Fibroblast of peridontal ligament (primary cell): ENCODE results near the gene PLA2G4C.

Source experiments
- DNase-seq: peaks from one replicate; pipeline ENCODE4 v3.0.0-alpha.2; 2010; ENCODE audit errors: extremely low read depth

Gene PLA2G4C

GRCh38 chr19:48053076-48053475, 57.5 kb downstream of the PLA2G4C start:
- DNase-seq: no peak

DNA sequence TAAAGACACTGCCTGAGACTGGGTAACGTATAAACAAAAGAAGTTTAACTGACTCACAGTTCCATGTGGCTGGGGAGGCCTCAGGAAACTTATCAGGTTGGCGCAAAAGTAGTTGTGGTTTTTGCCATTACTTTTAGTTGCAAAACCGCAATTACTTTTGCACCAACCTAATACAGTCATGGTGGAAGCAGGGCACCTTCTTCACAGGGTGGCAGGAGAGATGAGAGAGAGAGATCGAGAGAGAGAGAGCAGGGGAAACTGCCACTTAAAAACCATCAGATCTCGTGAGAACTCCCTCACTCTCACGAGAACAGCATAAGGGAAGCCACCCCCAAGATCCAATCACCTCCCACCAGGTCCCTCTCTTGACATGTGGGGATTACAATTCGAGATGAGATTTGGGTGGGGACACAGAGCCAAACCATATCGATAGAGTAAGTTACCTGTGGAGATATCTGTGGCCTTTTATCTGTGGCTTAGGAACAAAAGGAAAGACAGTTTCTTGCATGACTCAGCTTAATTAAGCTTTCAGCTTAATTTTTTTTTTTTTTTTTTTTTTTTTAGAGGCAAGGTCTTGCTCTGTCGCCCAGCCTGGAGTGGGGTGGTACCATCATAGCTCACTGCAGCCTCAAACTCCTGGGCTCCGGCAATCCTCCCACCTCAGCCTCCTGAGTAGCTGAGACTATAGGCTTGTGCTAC, 59.1 kb downstream of the PLA2G4C start:
- DNase-seq: no peak

DNA sequence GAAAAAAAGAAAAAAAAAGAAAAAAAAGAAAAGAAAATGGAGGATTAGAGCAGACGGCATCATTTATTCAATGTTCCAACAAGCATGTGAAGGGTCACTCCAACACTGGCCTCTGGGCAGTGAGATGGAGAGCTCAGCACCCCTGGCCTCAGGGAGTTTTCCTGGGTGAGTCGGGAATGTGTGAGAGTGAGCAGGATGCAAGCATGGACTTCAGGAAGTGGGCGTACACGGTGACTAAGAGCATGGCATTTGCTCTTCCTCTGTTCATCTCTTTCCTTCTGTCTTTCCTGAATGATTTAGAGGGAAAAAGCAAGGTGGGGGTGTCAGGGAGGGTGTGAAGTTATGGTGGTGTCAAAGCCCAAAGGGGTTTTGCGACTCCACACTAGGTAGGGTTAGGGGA, 66.1 kb downstream of the PLA2G4C start:
- DNase-seq: no peak

DNA sequence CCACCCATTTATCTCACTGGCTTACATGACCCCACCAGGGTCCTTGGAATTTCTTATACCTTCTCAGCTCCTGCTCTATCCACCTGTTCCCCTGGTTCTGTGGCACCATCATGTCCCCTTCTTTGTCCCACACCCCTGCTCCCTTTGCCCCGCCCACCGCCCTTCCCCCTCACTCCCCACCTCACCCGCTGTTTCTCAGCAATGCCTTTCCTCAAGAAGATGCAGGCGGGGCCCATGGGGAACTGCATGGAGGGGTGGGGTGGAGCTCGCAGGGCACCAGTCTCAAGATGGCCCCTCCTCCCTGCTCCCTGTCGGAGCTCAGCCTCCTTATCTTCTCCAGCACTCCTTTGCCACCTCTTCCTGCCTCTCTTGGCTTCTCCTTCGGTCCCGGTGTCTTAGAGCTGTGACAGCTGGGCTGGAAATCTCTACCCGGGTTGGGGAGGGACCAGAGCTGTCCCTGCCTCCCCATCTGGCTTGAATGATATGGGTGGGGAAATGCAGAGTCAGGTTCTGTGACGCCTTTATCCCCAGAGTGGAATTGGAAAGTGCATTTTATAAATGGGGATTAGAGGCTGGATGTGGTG, 66.8 kb downstream of the PLA2G4C start, which contains the start of gene CABP5:
Gene CABP5, minus strand, starts transcription at position 405 of the 584 bp plus-strand sequence. Its CDS starts 157 bp downstream, at position 248.
- DNase-seq: no peak

GRCh38 chr19:48041877-48042580, 68.6 kb downstream of the PLA2G4C start:
- no peak for DNase-seq

DNA sequence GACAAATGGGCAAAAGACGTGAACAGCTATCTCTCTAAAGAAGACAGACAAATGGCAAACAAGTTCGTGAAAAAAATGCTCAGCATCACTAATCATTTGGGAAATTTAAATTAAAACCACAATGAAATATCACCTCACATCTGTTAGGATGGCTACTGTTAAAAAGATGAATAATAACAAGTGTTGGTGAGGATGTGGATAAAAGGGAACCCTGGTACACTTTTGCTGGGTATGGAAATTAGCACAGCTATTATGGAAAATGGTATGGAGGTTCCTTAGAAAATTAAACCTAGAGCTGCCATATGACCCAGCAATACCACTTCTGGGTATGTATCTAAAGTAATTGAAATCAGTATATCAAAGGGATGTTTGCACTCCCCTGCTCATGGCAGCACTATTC, 73.9 kb downstream of the PLA2G4C start:
- no peak for DNase-seq

DNA sequence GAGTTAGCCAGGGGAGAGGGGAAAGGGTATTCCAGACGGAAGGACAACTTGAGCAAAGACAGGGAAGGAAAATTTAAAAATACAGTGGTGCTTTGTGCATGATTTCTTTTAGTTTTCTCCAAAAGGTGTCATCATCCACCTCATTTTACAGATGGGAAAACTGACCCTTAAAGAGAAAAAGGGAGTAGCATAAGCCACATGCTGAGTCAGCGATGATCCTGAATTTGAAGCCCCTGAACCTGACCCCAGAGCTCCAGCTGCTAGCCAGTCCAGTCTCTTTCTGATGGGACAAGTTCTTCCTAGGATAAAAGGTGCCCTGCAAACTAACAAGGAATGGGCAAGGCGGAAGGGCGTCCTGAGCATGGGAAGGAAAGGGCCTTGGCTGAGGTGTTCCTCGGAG, 77.0 kb downstream of the PLA2G4C start:
- no peak for DNase-seq

DNA sequence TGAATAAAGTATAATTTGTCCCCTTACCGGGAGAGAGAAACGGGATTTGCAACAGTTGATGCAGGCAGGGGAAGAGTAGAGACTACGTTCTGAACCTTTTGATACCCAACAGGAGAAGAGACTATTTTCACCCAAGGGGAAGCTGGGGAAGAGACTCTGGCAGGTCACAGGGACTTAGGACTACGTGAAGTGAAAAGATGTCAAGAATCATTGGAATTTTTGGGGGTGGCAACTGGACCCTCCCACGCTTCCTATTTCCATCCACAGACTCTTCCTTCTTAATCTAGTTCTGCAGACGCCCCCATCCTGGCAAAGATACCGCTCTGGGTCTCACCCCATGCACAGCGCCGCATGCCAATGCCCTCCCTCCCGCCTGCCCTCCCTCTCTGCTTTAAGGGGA, 80.5 kb downstream of the PLA2G4C start:
- DNase-seq: no peak

- no peak for DNase-seq
Observed at GRCh38 chr19:48029431-48029830, 81.2 kb downstream of the PLA2G4C start.

DNA sequence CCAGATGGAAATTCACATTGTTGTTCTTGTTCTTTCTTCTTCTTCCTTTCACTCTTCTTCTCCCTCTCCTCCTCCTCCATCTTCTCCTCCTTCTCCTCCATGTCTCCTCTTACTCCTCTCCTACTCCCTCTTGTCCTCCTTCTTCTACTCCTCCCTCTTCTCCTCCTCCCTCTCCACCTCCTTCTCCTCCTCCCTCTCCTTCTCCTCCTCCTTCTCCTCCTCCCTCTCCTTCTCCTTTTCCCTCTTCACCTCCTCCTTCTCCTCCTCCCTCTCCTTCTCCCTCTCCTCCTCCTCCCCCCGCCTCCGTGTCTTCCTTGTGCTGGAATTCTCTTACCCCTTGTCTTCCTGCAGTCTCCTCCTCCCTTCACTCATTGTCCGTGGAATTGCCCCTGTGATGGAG, 85.1 kb downstream of the PLA2G4C start:
- no peak for DNase-seq

- no peak for DNase-seq
Observed at GRCh38 chr19:48023518-48023917, 87.1 kb downstream of the PLA2G4C start.

- no peak for DNase-seq
Observed at GRCh38 chr19:48023011-48023410, 87.6 kb downstream of the PLA2G4C start.

- no peak for DNase-seq
Observed at GRCh38 chr19:48020686-48021085, 89.9 kb downstream of the PLA2G4C start.

GRCh38 chr19:48010932-48011758, 99.5 kb downstream of the PLA2G4C start:
- DNase-seq: no peak

DNA sequence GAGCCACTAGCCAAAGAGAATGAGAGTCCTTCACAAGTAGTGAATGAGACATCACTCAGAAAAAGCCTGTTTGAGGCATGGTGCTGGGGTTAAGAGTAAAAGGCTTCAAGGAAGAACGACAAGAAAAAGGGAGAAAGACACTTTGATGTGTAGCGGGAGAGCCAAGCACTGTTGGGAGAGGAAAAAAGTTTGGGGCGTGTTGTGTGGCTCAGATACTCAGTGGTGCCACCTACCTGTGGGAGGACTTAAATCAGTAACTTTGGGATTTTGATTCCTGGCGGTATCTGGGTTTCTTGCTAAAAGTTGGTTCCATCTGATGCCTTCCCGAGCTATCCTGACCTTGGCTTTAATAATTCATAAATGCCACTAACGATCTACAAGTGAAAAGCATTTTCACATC, 103.9 kb downstream of the PLA2G4C start:
- no peak for DNase-seq

GRCh38 chr19:48004236-48004635, 106.4 kb downstream of the PLA2G4C start:
- DNase-seq: no peak

DNA sequence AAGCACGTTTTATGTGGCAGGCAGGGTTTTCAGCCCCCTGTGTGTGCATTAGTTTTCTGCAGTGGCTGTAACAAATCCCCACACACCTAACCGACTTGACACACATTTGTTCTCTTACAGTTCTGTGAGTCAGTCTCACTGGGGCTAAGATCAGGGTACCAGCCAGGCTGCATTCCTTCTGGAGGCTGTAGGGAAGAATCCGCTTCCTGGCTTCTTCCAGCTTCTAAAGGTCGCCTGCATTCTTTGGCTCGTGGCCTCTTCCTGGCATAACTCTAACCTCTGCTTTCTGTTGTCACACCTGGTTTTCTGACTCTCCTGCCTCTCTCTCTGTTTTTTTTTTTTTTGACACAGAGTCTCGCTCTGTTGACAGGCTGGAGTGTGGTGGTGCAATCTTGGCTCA, 109.8 kb downstream of the PLA2G4C start:
- no peak for DNase-seq

GRCh38 chr19:47998800-47999199, 111.8 kb downstream of the PLA2G4C start:
- no peak for DNase-seq
